Sigmoid colon (tissue), 4 donors: Measurements from ENCODE around the gene ZMYND10.

ENCODE experiments used
- CTCF ChIP-seq, 4 experiments: fragments of 450-650 bp in 3 of 4; fragments of 200-600 bp in 1 of 4; IDR thresholded peaks; one replicate each; pipeline ENCODE4 v1.5.1; 2016 to 2019; ENCODE audit warnings: antibody characterized with exemption in 4 of 4, mild to moderate bottlenecking in 3 of 4, moderate library complexity in 2 of 4
- POLR2A ChIP-seq, 2 donors: fragments of 450-650 bp; IDR thresholded peaks; one replicate each; pipeline ENCODE4 v1.6.1; 2016; ENCODE audit warnings: antibody characterized with exemption in 2 of 2, mild to moderate bottlenecking in 2 of 2, moderate library complexity in 2 of 2
- POLR2AphosphoS5 ChIP-seq, 4 donors: sonication (generic); formaldehyde crosslinking; IDR thresholded peaks; one replicate each; pipeline ENCODE4 v1.6.1; 2017; ENCODE audit warnings: antibody characterized with exemption in 4 of 4

- TF ChIP-seq CTCF (IDR thresholded peaks at IDR 0.05), result no peak
- TF ChIP-seq POLR2AphosphoS5 (IDR thresholded peaks at IDR 0.05), result no peak
- no peak for TF ChIP-seq POLR2A (IDR thresholded peaks at IDR 0.05)
Observed at GRCh38 chr3:50295553-50296431, 49.7 kb downstream of the ZMYND10 start.
